SK-N-SH treated with all-trans-retinoic acid at 6 μM for 48 hours (cell line): ENCODE measurements around the gene MLST8.

Experiments used
- ATAC-seq: fragments of 200-7000 bp; cut with Tn5 transposase; 3 replicates; pipeline ENCODE4 v1.9.1; 2020; ENCODE audit warnings: mild to moderate bottlenecking, moderate library complexity
- ARNTL ChIP-seq: fragments of 450-650 bp; formaldehyde crosslinking; IDR thresholded peaks from 2 replicates; pipeline ENCODE4 v1.5.0; 2020; ENCODE audit warnings: low read depth, mild to moderate bottlenecking, moderate library complexity, borderline replicate concordance
- BACH2 ChIP-seq: fragments of 250-450 bp; sonication (Bioruptor Pico); IDR thresholded peaks from 2 replicates; pipeline ENCODE4 v1.9.0; 2021; ENCODE audit warnings: mild to moderate bottlenecking, borderline replicate concordance
- CREB5 ChIP-seq: fragments of 250-450 bp; sonication (Bioruptor Pico); IDR thresholded peaks from 2 replicates; pipeline ENCODE4 v1.5.1; 2020; ENCODE audit warnings: low read depth, mild to moderate bottlenecking, moderate library complexity
- CSDC2 ChIP-seq: fragments of 250-450 bp; sonication (Bioruptor Pico); IDR thresholded peaks from 2 replicates; pipeline ENCODE4 v1.5.0; 2020; ENCODE audit warnings: mild to moderate bottlenecking, moderate library complexity
- ESRRG ChIP-seq: fragments of 250-450 bp; sonication (Bioruptor Pico); IDR thresholded peaks from 2 replicates; pipeline ENCODE4 v1.6.1; 2021; ENCODE audit warnings: mild to moderate bottlenecking
- GLIS3 ChIP-seq: fragments of 250-450 bp; sonication (Bioruptor Pico); IDR thresholded peaks from 2 replicates; pipeline ENCODE4 v1.5.0; 2020; ENCODE audit warnings: mild to moderate bottlenecking, moderate library complexity
- ISL1 ChIP-seq: fragments of 250-450 bp; sonication (Bioruptor Pico); IDR thresholded peaks from 2 replicates; pipeline ENCODE4 v2.1.2; 2022; ENCODE audit warnings: mild to moderate bottlenecking, moderate library complexity
- OSR1 ChIP-seq: fragments of 250-450 bp; sonication (Bioruptor Pico); IDR thresholded peaks from 2 replicates; pipeline ENCODE4 v1.8.0; 2022; ENCODE audit warnings: moderate library complexity, mild to moderate bottlenecking, inconsistent platforms
- POU6F1 ChIP-seq: fragments of 250-450 bp; sonication (Bioruptor Pico); IDR thresholded peaks from 2 replicates; pipeline ENCODE4 v1.8.0; 2021; ENCODE audit warnings: low read depth, mild to moderate bottlenecking, moderate library complexity, borderline replicate concordance
- PPARA ChIP-seq: fragments of 250-450 bp; sonication (Bioruptor Pico); IDR thresholded peaks from 2 replicates; pipeline ENCODE4 v1.5.0; 2020; ENCODE audit warnings: mild to moderate bottlenecking, borderline replicate concordance
- RARB ChIP-seq: fragments of 250-450 bp; sonication (Bioruptor Pico); IDR thresholded peaks from 2 replicates; pipeline ENCODE4 v1.8.0; 2021; ENCODE audit warnings: mild to moderate bottlenecking, moderate library complexity
- SNAI2 ChIP-seq: fragments of 250-450 bp; sonication (Bioruptor Pico); IDR thresholded peaks from 2 replicates; pipeline ENCODE4 v1.5.0; 2020; ENCODE audit warnings: mild to moderate bottlenecking, moderate library complexity
- TCF4 ChIP-seq: fragments of 250-450 bp; sonication (Bioruptor Pico); IDR thresholded peaks from 2 replicates; pipeline ENCODE4 v1.8.0; 2021; ENCODE audit warnings: mild to moderate bottlenecking, moderate library complexity, borderline replicate concordance
- TOX ChIP-seq: fragments of 250-450 bp; sonication (Bioruptor Pico); IDR thresholded peaks from 2 replicates; pipeline ENCODE4 v1.8.0; 2021; ENCODE audit warnings: mild to moderate bottlenecking, moderate library complexity, borderline replicate concordance
- TSHZ2 ChIP-seq: fragments of 250-450 bp; sonication (Bioruptor Pico); IDR thresholded peaks from 2 replicates; pipeline ENCODE4 v1.5.0; 2020; ENCODE audit warnings: mild to moderate bottlenecking, moderate library complexity
- ZC3H10 ChIP-seq: fragments of 250-450 bp; sonication (Bioruptor Pico); IDR thresholded peaks from 2 replicates; pipeline ENCODE4 v1.5.1; 2021; ENCODE audit warnings: mild to moderate bottlenecking, moderate library complexity
- ZFP3 ChIP-seq: fragments of 250-450 bp; sonication (Bioruptor Pico); IDR thresholded peaks from 2 replicates; pipeline ENCODE4 v1.5.0; 2020; ENCODE audit warnings: mild to moderate bottlenecking, moderate library complexity
- ZFP30 ChIP-seq: fragments of 450-650 bp; formaldehyde crosslinking; IDR thresholded peaks from 2 replicates; pipeline ENCODE4 v1.5.0; 2022; ENCODE audit warnings: mild to moderate bottlenecking, moderate library complexity
- ZNF70 ChIP-seq: fragments of 450-650 bp; formaldehyde crosslinking; IDR thresholded peaks from 2 replicates; pipeline ENCODE4 v1.5.0; 2020; ENCODE audit warnings: mild to moderate bottlenecking, moderate library complexity
- ZNF8 ChIP-seq: fragments of 450-650 bp; formaldehyde crosslinking; IDR thresholded peaks from 2 replicates; pipeline ENCODE4 v1.5.0; 2020; ENCODE audit warnings: mild to moderate bottlenecking, moderate library complexity
- TF ChIP-seq, protein P1 (sequence below): fragments of 250-450 bp; sonication (Bioruptor Pico); IDR thresholded peaks from 2 replicates; pipeline ENCODE4 v1.8.0; 2020; ENCODE audit warnings: mild to moderate bottlenecking, moderate library complexity, borderline replicate concordance

Gene MLST8

GRCh38 chr16:2189252-2189893, 15.9 kb upstream of the MLST8 start:
- no peak for ATAC-seq
- TF ChIP-seq SNAI2 = no peak
- no peak for TF ChIP-seq TSHZ2 (CRISPR knock-in tag)
- TF ChIP-seq CREB5 (CRISPR knock-in tag) = no peak
- TF ChIP-seq BACH2 (CRISPR knock-in tag) = no peak
- no peak for TF ChIP-seq PPARA (CRISPR knock-in tag)
- no peak for TF ChIP-seq TOX
- no peak for TF ChIP-seq ESRRG
- TF ChIP-seq, protein P1, sequence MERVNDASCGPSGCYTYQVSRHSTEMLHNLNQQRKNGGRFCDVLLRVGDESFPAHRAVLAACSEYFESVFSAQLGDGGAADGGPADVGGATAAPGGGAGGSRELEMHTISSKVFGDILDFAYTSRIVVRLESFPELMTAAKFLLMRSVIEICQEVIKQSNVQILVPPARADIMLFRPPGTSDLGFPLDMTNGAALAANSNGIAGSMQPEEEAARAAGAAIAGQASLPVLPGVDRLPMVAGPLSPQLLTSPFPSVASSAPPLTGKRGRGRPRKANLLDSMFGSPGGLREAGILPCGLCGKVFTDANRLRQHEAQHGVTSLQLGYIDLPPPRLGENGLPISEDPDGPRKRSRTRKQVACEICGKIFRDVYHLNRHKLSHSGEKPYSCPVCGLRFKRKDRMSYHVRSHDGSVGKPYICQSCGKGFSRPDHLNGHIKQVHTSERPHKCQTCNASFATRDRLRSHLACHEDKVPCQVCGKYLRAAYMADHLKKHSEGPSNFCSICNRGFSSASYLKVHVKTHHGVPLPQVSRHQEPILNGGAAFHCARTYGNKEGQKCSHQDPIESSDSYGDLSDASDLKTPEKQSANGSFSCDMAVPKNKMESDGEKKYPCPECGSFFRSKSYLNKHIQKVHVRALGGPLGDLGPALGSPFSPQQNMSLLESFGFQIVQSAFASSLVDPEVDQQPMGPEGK (CRISPR knock-in tag) = no peak
- TF ChIP-seq TCF4 (CRISPR knock-in tag) = no peak
- no peak for TF ChIP-seq ZNF8
- TF ChIP-seq ARNTL = no peak
- no peak for TF ChIP-seq GLIS3 (CRISPR knock-in tag)
- no peak for TF ChIP-seq ISL1 (CRISPR knock-in tag)
- TF ChIP-seq POU6F1 (CRISPR knock-in tag) = no peak
- no peak for TF ChIP-seq ZFP3
- no peak for TF ChIP-seq ZFP30 (CRISPR knock-in tag)
- no peak for TF ChIP-seq CSDC2 (CRISPR knock-in tag)
- no peak for TF ChIP-seq RARB (CRISPR knock-in tag)

- no peak for ATAC-seq
Observed at GRCh38 chr16:2190002-2190658, 15.1 kb upstream of the MLST8 start.

More at GRCh38 chr16:2190002-2190658, 15.1 kb upstream of the MLST8 start:
- no peak for TF ChIP-seq GLIS3 (CRISPR knock-in tag)
- TF ChIP-seq PPARA (CRISPR knock-in tag) = no peak
- TF ChIP-seq ZFP30 (CRISPR knock-in tag) = no peak
- no peak for TF ChIP-seq ZC3H10 (CRISPR knock-in tag)
- TF ChIP-seq ARNTL = no peak
- no peak for TF ChIP-seq ZNF70 (CRISPR knock-in tag)
- no peak for TF ChIP-seq POU6F1 (CRISPR knock-in tag)
- TF ChIP-seq RARB (CRISPR knock-in tag) = no peak
- TF ChIP-seq SNAI2 = no peak
- no peak for TF ChIP-seq CSDC2 (CRISPR knock-in tag)
- TF ChIP-seq, protein P1 (CRISPR knock-in tag) = no peak
- no peak for TF ChIP-seq ESRRG
- TF ChIP-seq BACH2 (CRISPR knock-in tag) = no peak
- no peak for TF ChIP-seq OSR1 (CRISPR knock-in tag)
- TF ChIP-seq ISL1 (CRISPR knock-in tag) = no peak
- TF ChIP-seq TCF4 (CRISPR knock-in tag) = no peak
- TF ChIP-seq ZFP3 = no peak
